Esophagus muscularis mucosa (tissue), 2 donors: ENCODE data around the gene COA7.

ENCODE experiments used
- POLR2A ChIP-seq: fragments of 450-650 bp; IDR thresholded peaks from one replicate; pipeline ENCODE4 v1.6.1; 2017; ENCODE audit warnings: antibody characterized with exemption, moderate library complexity, mild to moderate bottlenecking, low read depth
- POLR2AphosphoS5 ChIP-seq, 2 donors: sonication (generic); formaldehyde crosslinking; IDR thresholded peaks; one replicate each; pipeline ENCODE4 v1.6.1; 2017; ENCODE audit warnings: antibody characterized with exemption in 2 of 2

DNA sequence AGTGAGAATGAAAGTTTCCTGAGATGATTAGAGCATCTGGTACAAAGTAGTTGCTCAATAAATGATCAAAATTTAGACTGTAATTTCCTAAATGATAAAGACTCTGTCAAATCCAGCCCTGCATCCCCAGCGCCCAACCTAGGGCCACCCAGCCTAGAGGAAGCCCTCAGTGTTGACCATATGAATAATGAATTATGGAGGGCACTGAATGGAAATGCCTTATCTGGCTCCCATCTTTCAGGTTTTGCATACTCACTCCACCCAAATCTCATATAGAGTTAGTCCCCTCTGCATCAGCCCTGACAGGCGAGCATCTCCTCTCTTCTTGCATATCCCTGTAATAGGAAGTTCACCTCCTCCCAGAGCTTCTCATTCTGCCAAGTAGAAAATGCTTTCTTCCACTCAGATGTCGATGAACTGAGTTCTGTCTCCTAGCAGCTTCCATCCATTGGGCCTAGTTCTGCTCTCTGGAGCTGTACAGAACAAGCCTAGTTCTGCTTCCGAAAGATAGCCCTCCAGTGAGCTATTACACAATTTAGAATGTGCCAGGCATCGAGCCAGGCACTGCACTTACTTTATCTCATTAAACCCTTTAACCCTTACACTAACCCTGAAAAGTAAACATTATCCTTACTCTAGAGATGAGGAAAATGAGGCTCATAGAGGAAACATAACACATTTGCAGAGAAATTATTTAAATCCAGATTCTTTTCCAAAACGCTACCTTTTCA, 20.9 kb downstream of the COA7 start:
- no peak for TF ChIP-seq POLR2AphosphoS5 (IDR thresholded peaks at IDR 0.05)
- no peak for TF ChIP-seq POLR2A
